Amygdala (tissue), 56 donors: ENCODE results near the gene NR2C2.

Source experiments
- DNase-seq, 56 donors: peaks; one replicate each; lab custom pipeline; 2025; lab: John Stamatoyannopoulos, UW

Gene NR2C2

GRCh38 chr3:14921034-14921616 lies 26.3 kb upstream of the NR2C2 start:
- DNase-seq = peak; percentile 21 to 91 (median 68)

DNA sequence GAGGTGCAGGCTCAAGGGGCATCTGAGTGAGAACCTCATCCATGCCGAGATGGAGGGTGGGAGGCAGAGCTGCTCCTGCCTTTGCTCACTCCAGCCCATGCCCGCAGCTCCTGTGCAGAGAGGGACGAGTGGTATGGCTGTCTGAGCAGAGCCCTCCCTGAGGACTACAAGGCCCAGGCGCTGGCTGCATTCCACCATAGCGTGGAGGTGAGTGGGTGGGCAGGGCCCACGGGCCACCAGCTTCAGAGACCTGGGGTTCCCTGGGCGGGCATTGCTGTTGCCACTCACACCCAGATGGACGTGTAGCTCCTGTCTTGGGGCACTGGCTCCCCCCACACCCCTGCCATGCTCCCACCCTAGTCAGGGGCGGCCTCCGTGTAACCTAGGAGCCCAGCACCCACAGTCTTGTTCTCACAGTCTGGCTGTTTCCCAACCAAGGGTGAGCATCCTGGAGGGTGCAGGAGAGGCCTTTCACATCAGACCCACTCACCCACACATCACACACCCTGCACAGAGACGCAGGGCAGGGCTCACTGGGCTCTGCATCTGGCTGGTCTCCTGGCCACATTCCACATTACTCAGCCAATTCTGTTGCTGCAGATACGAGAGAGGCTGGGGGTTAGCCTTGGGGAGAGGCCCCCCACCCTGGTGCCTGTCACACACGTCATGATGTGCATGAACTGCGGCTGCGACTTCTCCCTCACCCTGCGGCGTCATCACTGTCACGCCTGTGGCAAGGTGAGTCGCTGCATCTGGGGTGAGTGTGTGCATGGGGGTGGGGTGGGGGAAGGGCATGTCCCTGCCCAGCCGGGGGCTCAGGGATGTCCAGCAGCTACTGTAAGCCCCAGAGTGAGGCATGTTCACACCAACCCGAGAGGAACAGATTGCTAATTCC lies 25.3 kb upstream of the NR2C2 start:
- DNase-seq = no peak

GRCh38 chr3:14922863-14923262 lies 24.5 kb upstream of the NR2C2 start:
- DNase-seq = no peak

- DNase-seq = no peak
These were observed 23.9 kb upstream of the NR2C2 start for GRCh38 chr3:14923476-14923875.

DNA sequence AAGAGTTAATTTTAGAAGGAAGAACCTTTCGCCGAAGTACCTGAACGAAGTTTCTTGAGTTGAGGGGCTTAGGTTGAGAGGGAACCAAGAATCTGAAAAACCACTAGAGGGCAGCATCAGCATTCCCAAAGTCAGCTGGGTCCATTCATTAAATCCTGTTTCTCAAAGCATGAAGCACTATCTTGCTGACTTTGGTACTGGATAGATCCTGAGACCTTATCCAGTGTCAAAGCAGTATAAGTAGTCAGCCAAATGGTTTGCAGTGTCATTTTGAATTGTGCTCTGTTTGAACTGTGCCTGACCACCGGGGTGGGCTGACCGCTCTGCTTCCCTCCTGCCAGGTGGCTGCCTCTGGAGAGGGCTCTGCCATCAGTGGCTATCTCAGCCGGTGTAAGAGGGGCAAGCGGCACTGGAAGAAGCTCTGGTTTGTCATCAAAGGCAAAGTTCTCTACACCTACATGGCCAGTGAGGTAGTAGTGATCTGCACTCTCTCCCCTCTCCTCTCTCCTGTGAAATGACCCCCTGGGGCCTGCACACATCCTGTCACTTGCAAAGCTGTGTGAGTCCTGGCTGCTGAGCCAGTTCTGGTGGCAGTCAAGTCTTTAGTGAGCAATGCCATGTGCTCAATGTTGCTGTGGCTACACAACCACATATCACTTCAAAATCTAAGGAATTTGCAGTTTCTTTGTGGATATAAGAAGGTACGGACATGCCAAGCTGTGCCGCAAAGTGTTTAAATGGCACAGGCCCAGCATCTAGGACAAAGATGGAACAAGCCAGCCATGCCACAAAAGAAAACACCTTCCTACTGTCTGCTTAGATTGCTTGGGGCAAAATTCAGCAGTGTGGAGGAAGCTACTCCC lies 21.4 kb upstream of the NR2C2 start:
- peak in 12 of 56 donors; percentile 1 to 63 (median 11) for DNase-seq

DNA sequence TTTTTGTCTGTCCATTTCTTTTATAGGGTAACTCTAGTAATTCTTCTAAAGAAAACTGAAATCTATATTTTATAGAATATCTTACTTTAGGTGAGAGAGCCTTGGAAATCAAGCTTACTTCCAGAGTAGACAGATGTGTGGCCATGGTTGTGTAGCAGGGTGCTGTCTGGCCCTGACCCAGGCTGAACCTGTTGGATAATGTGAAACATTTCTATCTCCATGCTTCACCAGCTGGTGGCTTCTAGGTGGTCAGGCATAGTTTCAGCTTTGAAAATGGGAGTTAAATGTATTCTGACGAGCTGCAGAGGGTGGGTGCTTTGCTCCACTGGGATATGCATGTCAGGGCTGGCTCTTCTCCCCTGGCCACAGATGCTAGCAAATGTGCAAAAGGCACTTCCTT lies 20.8 kb upstream of the NR2C2 start:
- DNase-seq = no peak

GRCh38 chr3:14927308-14927707 lies 20.1 kb upstream of the NR2C2 start:
- DNase-seq = no peak

GRCh38 chr3:14929310-14930074 lies 17.9 kb upstream of the NR2C2 start:
- DNase-seq = no peak

DNA sequence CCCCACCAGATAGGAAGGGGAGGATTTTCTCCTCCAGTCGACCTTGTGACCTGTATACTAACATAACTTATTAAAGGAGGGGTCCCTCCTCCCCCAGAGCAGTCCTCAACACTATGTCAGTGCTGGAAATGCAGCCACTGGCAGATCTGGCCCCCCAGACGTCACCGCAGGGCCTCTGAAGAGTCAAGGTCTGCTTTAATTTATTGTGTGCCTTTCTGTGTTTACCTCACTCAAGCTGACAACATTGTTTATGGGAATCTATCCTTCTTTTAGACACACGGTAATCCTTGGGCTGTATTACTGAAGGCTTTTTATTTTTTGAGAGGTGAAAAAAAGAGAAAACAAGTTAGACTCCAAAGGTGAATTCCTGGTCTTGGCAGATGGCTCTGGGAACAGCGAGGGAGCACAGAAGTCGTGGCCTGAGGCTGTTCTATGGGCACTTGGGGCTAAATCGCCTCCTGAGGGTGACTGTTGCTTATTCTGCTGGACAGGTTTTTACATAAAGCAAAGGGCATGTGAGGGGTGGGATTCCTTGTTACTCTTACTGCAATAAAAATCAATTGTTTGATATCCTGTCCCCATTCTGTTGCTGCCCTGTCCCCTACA lies 13.5 kb upstream of the NR2C2 start:
- no peak for DNase-seq

DNA sequence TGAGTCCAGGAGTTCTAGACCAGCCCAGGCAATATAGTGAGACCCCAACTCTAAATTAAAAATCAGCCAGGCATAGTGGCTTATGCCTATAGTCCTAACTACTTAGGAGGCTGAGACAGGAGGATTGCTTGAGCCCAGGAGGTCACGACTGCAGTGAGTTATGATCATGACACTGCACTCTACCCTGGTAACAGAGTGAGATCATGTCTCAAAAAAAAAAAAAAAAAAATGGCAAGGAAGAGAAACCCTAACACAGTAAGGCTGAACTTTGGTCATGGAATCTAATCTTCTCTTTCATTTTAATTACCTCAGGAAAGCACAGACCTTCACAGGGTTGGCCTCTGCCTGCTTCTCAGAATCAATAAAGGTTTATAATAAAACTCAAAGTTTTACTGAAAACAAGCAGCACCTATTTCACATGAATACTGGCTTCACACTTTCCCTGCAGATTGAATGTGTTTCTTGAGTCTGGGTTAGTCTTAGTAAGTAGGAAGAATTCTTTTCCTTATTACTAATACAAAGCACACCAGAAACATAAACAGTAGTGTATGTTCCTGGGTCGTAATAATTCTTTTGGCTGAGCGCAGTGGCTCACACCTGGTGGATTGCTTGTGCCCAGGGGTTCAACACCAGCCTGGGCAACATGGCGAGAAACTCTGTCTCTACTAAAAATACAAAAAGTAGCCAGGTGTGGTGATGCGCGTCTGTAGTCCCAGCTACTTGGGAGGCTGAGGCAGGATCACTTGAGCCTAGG lies 11.6 kb upstream of the NR2C2 start:
- DNase-seq = no peak

- DNase-seq = no peak
These were observed 8.4 kb upstream of the NR2C2 start for GRCh38 chr3:14938954-14939353.

- peak in 1 of 56 donors; percentile 2 for DNase-seq
These were observed 5.5 kb upstream of the NR2C2 start for GRCh38 chr3:14941871-14942270.

- DNase-seq = no peak
These were observed 4.3 kb upstream of the NR2C2 start for GRCh38 chr3:14943042-14943441.

GRCh38 chr3:14946236-14946635 lies 1.1 kb upstream of the NR2C2 start:
- DNase-seq = no peak

DNA sequence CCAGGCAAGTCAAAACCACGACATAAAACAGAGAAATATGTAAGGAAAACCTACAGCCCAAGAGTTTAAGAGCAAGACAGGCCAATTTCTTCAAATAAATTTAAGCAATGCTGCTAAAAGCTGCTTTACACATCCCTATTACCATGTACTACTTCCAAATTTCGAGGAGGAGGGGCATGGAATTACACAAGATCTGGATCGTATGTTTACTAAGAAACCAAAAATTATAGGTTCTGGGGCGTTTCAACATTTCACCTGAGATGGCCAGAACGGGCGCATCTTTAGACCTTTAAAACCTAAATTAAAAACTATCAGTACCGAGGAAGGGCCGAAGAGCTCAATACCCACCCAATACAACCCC lies 664 bp upstream of the NR2C2 start:
- no peak for DNase-seq

DNA sequence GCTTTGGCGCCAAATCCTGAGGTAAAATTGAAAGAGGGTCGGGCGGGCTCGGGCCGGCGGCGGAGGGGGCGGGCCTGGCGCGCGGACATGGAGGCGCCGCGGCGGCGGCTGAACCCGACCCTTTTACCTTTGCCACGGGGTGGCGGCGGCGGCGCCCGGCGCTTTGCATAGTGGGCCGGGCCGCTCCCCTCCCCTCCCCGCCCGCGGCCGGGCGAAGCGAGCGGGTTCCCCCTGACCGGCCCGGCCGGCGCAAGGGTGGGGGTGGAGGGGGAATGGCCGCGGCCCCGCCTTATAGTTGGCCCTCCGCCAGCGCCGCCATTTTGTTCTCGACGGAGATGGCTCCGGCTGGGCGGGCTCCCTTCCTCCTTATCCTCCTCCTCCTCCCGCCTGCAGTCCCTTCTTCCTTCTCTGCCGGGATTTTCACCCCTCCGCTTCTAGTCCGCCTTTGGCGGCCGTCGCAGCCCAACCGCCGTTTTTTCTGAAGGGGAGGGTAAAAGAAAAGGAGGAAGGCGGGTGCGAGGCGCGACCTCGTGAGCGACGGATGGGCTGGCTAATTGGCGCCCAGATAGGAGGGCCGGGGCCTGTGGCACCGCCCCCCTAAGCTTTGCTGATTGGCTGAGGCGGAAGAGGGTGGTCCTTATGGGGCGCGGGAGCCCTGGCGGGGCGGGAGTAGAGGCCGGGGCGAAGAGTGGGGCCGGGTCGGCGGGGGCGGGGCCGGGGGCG lies 664 bp downstream of the NR2C2 start:
- peak; percentile 83 to 99 (median 97) for DNase-seq

DNA sequence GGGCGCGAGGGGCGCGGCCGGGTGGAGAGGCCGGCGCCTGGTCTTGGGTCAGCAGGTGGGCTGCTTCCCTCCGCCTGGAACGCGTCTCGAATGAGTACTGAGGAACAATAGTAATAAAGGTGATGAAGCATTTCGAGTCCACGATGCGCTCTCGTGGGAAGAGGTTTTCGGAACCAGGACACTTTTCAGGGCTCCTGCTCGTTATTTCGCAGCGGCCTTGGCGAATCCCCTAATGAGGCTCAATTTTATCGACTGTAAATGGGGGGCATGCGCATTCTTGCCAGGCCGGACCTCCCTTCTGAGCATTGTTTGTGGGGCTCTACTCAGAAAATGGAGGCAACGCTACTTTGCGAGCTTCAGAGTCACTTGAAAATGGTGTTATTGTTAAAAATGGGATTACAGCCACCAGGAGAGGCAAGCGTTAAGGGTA lies 1.2 kb downstream of the NR2C2 start:
- DNase-seq = no peak

- peak in 2 of 56 donors; percentile 6 to 18 for DNase-seq
These were observed 1.7 kb downstream of the NR2C2 start for GRCh38 chr3:14949126-14949525.

DNA sequence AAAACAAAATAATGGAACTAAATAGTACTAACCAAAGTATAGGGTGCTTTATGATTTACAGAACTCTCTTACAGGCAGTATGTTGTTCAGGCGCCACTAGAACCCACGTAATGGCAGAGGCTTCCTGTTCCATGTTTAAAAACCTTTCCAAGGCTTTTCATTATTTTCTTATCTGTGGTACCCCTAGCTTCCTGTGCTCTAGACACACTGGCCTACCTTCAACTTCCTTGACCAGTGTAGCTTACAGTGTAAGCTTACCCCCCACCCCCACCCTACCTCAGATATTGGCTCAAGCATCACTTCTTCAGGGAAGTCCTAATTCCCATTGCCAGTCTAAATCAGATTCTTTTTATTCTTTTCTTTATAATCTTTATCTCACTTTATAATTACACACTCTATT lies 2.9 kb downstream of the NR2C2 start:
- DNase-seq = no peak
